GM12891 (cell line): ENCODE measurements around the gene TMEM74B.

ENCODE experiments used
- POLR2A ChIP-seq: IDR thresholded peaks from 2 replicates; pipeline ENCODE4 v1.6.1; 2011; ENCODE audit warnings: low read depth, low read length, control low read depth
- POLR2AphosphoS5 ChIP-seq: IDR thresholded peaks from 2 replicates; pipeline ENCODE4 v1.6.1; 2011; ENCODE audit warnings: low read depth, low read length, control low read depth
- TAF1 ChIP-seq: IDR thresholded peaks from 2 replicates; pipeline ENCODE4 v1.6.1; 2011; ENCODE audit warnings: low read depth, low read length, control low read depth

DNA sequence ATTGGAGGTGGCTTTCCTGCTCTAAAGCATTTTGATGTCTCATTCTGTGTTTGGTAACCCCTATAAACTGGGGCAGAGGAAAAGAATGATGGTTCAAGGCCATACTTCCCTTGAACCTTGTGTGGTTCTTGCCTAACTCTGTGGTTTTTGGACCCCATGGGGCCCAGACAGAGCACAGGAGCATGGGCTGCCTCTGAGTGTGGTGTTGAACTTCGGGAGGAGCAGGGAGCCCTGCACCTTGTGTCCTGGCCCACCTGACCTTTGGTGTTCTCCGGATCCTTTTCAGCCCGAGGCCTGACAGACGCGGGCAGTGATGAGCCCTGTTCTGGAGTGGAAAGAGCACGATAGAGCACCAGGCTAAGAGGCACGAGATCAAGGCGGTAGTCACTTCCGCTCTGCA lies 18.8 kb downstream of the TMEM74B start:
- no peak for TF ChIP-seq POLR2A
- TF ChIP-seq TAF1 = no peak
- TF ChIP-seq POLR2AphosphoS5 = no peak
